ENCODE results near the gene CYP2E1.

DNA sequence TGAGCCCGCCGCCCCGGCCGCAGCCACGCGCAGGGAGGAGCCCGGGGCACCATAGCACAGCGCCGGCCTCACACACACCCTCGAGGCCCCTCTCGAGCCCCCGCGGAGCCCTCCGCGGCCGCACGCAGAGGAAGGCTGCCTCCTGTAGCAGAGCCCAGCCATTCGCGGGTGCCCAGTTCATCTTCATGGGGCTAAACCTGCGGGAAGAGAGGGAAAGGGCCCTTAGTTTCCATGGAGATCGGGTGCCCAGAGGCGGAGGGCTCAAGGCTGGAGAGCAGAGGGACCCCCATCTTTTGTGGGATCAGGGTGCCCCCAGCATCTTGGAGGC is 41.1 kb downstream of the CYP2E1 start:
- TF ChIP-seq, protein P1, sequence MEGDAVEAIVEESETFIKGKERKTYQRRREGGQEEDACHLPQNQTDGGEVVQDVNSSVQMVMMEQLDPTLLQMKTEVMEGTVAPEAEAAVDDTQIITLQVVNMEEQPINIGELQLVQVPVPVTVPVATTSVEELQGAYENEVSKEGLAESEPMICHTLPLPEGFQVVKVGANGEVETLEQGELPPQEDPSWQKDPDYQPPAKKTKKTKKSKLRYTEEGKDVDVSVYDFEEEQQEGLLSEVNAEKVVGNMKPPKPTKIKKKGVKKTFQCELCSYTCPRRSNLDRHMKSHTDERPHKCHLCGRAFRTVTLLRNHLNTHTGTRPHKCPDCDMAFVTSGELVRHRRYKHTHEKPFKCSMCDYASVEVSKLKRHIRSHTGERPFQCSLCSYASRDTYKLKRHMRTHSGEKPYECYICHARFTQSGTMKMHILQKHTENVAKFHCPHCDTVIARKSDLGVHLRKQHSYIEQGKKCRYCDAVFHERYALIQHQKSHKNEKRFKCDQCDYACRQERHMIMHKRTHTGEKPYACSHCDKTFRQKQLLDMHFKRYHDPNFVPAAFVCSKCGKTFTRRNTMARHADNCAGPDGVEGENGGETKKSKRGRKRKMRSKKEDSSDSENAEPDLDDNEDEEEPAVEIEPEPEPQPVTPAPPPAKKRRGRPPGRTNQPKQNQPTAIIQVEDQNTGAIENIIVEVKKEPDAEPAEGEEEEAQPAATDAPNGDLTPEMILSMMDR (IDR thresholded peaks at IDR 0.05), result no peak
- no peak for TF ChIP-seq EP300 (IDR thresholded peaks at IDR 0.05)
